ENCODE data around the gene NIN.
"Not testable (repeated sequence)": the region's sequence is repeated elsewhere in the genome, so short reads cannot be mapped to it uniquely, and the experiment has no call there.

The NIN gene

DNA sequence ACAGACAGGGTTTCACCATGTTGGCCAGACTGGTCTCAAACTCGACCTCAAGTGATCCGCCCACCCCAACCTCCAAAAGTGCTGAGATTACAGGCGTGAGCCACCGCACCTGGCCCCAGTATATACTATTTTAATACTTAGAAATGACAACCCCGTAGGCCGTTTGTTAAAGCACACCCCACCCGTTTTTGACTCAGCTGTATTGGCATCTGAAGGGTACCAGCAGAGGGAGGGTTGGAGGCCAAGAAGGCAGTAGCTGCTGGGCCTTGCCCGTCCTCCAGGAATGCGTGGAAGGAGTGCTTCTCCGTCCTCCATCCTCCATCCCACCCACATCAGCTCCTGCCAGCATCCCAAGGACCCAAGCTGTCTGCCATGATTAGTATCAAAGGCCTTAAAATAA lies 6.3 kb upstream of the NIN start:
- no peak for DNase-seq

DNA sequence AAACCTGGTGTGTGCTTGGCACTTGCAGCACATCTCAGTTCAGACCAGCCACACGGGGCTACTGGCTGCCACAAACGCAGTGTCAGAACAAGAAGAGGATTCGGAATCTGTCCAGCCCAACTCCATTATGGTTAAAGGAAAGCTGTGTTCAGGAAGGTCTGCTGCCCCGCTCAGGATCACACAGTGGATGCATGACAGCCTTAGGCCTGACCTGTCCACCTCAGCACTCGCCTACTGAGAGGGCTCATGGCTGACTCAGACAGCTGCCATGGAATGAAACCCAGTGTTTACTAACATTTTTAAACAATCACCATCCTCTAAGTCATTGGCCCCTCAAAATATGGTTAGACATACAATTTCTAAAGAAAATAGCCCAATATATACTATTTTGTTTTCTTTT lies 5.6 kb upstream of the NIN start:
- DNase-seq: no peak

DNA sequence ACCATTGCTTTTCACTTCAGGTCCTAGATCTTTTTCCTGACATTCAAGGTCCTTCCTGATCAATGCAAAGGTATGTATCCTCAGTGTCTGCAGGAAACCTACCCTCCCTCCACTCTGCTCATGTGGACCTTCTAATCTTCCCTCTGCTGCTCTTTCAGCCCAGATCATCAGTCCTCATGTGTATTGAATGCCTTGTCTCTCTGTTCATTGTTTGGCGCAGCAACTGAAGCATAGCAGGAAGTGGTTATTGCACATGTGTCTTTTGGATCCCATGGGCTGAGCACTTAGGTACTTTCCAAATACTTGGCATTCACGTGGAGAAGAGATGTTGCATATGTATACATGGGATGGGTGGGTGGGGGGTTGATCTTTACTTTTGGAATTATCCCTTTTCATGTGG lies 4.3 kb upstream of the NIN start:
- DNase-seq: no peak

DNA sequence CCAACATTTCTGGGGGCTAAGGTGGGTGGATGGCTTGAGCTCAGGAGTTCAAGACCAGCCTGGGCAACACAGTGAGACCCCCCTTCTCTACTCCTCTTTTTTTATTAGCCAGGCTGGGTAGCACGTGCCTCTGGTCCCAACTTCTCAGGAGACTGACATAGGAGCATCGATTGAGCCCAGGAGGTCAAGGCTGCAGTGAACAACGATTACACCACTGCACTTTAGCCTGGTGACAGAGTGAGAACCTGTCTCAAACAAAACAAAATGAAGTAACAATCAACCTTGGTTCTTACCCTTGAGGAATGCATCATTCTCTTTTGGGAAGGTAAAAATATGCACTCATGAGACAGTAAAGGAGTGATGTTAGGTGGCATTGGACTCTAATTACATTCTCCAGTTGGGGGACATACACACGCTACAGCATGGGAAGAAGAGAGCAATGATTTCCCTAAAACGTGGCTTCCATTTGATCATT lies 3.9 kb upstream of the NIN start:
- DNase-seq: no peak

DNA sequence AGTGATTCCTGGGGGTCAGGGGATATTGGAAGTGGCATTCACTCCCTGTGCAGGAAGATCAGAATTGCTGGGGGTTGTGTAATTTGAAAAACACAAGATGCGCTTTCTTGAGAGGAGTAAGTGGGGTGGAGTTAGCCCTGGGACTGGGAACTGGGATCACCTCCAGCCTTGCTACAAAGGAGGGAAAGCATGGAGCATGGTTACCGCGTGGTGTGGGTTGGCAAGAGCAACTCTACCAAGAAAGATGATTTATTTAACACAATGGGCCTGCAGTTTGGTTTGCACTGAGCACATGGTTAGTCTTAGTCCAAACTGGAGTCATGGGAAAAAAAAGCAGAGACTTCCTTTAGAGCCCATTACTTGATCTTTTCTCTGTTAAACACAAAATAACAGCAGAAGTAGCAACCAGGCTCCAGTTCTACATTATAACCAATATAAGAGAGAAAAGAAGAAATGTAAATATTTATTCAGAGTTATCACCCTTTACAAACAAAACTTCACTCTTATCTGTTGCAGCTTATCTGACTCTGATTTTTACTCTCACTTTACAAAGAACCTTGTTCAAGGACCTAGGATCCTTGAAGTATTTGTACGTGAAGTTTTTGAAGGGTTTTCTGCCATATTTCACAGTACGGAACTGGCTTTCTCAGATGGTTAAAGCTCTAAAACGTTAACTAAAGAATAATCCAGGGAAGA lies 2.1 kb upstream of the NIN start:
- no peak for DNase-seq

DNA sequence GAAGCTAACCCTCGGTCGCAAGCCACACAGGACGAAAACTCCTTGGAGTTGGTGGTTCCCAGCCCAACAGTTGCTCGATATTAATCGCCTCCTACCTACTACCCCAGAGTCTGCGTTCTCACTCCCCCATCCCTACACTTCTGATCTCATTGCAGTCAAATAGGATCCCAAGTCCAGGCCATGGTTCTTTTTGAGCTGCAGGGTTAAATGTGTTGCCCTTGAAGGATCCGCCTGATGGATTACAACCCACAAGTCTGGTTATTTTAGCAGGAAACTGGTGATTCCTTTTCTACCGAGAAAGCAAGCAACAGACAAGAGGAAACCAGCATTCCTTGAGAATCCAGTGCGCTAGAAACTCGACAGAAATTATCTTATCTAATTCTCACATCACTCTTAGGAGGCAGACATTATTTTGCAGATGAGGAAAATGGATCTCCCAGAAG lies 785 bp upstream of the NIN start:
- DNase-seq: no peak

DNA sequence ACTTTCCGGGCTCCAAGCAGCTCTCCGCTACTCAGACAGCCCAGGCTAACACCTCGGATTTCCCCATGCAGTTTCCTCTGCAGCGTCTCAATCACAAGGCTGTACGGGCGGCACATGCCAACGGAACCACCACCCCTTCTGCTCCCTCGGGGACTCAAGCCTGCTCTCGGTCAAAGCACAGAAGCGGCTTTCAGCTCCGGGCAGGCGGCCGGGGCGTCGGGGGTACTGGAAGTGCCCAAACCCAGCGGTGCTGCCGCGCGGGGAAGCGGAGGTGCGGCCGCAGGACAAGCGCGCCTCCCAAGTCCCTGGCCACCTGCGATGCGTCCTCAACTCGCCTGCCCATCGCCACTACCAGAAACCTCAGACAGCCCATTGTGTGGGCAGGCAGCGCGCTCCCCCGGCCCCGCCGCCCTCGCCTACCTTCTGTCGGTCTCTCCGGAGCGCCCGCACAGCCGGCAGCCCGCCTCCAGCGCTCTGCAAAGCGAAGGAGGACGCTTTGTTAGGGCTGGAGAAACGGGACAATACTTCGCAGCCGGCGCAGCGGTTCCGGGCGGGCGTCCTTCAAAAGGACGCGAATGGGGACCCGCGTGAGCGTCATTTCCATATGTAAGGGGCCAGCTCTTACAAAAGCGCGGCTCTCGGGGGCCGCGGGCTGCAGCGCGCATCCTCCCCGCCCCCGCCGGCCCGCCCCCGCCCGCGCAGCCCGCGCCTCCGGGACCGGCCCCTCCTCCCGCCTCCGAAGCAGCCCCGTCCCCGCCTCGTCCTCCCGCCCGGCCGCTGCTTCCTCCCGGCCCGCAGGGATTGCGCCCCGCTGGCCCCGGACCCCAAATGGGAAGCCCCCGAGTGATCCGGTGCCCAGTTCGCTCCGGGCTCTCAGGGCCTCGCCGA lies 674 bp downstream of the NIN start:
- DNase-seq: peak; percentile 38

DNA sequence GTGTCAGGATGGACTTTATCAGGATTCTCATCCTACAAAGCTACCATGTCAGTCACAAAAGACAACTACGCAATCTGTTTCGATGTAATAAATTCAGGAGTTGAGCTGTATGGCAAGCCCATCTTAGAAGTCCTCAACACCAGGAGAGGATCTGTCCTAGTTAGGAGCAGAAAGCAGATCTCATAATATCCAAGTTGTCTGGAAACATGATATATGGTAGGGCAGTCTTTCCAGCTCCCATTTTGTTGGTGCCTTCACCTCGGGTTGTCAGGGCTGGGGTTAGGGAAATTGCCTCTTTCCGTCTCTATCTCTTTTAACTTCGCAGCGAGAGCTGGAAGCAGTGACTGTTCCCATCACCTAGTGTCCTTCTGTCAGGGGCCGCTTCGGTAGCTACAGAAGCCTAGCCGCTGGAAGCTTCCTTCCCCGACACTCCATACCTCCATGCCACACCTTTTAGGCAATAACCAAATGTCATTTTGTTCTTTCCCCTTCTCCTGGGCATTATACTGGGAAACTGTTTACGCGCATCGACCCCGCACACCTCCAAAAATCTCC lies 1.4 kb downstream of the NIN start:
- no peak for DNase-seq

DNA sequence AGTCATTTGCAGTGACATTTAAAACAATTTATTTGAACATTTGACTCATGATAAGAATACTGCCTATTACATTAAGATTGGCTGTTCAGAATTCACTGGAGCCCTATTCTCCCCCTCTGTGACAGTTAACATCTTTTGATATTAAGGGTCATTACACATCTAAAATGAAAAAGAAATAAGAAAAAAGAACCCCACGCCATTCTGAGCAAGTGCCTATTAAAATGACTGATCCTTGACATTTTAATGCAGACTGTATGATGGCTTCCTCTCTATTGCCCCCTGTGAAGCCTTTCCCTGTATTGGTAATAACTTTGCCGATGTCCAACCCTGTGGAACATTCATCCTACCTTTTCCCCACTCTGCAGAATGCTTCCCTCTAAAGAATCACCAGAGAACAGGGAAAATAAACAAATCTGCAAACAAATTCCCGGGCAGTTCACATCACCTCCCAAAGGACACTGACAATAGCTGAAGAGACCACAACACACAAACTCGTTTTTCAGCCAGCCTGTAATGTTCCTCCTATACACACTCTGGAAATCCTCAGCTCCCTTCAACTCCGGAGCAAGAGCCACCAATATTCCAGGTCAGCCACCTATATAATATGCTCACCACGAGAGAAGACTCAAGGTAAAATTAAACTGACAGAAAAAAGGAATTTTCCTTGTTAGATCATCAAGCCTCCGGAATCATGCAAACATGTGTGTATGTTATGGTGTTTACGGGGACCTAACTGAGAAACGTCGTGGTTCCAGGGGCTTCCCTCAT lies 2.1 kb downstream of the NIN start:
- DNase-seq: no peak

DNA sequence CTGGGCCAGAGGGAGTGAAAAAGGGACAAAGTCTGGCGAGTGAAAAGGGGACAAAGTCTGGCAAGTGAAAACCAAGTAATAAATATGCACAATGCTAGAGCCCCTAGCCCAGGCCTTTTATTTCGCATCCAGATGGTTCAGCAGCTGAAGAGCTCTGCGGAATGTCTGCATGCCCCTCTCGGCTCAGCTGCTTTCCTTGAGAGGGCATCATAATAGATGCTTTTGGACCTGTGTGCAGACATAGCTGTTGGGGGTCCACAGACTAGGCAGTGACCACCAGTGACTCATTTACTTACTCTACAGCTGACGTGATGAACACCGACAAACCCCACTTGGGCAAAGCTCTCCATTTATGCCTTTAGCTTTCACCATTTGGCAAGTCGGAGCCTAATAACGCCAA lies 4.3 kb downstream of the NIN start:
- DNase-seq: no peak

DNA sequence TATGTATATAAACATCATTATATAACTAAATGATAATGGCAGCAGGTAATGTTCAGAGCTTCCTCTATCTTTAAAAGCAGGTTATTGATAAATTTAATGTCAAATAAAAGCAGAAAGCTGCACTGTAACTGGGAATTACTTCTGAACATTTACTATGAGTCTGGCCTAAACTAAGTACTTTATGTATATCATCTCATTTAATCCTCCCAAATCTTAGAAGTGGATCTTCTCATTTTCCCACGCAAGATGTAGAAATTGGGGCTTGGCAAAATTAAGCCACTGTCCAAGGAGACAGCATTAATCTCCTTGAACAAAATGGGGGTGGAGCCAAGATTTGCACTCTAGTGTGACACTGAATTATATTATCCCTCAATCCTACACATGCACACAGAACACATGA lies 5.7 kb downstream of the NIN start:
- no peak for DNase-seq

DNA sequence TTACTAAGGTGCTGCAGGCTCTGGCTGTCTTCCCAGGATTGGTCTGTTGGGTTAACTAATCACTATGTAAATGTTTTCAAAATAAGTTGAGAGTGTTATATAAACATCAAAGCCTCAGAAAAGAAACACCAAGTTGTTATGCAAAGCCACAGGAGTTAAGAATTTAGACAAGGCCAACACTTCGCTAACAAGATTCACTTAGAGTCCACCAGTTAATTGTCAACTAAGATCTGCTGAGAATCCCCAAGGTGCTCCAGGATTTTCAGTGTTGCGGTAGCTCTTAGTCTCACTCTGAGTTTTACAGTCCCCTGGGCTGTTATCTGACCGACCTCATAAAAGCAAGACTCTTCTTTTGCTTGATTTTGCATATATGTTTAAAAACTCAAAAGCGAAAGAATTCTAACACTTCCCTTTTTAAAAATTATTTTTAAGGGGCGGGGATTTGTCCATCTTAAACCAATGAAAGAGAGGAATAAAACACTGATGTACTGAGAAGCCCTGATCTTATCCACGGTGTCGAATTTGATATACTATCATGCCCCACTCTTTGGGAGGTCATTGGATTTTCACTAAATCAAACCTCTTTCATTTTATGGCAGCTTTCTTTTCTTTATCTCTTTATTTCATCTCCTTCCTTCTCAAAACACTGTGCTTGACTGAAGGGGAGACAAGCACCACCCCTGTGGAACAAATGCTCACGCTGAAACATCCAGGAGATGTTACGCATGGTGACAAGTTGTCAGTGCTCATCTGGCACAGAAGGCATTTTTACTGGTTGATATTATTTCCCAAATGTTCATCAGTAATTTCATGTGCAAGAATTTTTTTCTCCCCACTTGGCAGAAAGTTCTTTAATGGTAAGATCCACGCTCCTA lies 7.0 kb downstream of the NIN start:
- DNase-seq: no peak

DNA sequence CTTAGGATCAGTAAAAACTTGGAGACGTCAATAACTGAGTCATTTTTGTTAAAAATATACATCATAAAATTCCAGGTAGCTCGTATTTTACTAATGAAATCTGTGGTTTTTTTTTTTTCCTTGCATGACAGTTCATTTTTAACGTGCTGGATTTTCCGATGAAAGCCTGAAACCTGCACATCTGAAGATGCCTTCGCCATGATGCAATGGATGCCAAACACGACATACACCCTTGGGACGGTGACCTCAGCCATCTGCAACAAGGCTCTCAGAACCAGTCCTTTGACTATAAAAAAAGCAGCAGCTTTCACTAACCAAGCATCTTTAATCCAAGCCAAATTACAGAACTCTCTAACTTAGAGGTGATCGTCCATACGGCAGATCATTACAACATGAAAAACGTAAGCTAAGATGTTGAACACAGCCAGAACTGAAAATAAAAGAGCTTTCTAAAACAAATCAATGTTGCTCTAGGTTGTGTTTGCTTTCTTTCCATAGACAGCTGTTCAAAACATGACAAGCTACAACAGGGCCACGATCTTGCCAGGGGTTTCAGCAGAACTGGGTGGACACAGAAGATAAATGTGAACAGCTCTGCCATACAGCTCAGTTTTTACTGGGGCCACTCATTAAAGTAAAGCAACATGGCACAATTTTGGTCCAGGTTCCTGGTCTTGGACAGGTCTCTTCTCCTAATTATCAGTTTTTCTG lies 7.8 kb downstream of the NIN start:
- no peak for DNase-seq

DNA sequence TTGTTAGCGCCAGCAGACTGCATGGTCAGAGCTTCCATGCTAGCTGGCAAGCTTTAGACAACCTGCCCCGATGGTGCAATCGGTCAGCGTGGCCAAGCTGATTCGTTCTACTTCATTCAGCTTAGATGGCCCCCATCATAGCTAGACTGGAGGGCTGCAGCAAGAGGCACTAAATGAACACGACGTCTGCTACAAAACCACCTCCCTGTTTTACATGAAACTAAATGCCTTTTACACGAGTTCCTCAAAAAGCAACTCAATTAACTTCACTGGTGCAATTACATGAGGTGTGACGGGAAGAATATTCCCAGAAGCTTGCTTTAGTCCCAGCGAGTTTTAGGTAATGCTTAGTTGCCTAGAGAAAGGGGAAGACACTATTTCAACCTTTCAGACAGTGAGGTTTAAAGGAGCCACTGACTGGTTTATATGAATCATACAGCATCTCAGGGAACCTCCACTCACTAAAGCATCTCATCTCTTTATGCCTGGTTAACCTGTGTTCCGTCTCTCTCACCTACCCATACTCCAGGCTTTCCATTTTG lies 8.4 kb downstream of the NIN start:
- DNase-seq: no peak

DNA sequence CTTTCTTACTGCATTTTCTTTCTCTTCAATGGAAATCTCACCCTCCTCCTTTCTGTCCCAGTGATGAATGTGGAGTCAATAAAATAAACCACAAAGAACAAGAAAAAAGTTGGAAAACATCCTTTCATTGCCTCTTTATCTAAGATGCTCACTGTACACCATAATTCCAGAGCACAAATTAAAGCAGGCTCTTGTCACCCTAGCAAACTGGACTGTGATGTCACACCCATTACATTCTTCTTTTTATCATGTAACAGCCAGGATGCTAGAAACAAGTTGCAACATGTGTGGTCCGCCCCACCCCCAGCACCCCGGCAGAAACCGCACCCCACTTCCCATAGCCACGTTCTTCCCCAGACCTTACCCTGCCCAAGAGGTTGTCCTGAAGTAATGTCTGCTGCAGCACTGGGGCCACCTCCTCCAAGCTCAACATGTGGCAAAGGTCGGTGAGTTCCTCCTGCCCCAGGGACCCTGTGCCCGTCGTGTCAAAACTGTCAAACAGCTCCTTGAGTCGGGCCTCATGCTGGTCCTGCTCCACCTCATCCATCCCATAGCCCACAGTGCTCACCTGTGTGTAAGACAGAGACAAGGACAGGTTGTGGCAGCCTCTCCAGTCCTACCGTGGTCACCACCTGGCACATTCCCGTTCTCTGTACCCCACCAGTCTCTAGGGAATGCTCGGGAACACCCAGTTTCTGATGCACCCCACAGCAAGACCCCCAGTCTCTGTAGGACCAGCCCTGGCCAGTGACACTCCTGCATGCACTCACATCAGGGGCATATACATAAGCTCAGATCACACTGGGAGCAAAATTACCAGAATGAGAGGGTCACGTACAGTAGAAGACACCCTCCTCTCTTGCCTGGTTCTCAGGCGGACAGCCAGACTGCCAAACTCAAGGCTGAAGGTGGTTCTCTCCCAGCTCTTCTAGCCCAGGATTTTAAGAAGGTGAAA lies 9.2 kb downstream of the NIN start:
- no peak for DNase-seq

DNA sequence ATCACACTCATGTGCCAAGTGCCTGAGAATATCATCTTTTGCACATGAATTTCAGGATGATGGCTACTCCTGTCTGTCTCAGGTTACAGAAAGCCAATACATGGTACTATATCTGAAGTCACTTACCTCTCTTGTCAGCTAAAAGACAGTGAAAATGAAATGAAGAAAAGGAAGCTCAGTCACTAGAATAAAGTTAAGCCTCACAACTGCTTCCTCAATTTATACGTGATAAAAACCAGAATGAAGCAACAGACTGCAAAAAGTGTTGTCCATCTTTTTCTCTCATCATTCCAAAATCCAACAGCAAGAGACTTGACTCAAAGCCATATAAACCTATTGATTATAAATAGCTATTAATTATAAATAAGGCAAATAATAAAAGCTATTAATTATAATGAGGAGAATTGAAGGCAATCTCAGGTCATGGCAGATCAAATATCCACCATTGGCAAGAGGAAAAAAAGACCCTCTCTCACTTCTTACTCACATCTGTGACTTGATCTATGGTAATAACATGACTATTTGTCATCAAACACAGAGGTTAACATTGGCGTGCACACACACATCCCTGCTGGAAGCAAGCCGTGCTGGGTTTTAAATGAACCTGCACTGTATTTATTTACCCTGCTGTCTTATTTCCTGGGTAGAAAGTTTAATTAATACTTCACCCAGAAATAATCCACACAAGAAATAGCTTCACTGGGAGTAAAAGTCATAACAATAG lies 10.0 kb downstream of the NIN start:
- DNase-seq: no peak

DNA sequence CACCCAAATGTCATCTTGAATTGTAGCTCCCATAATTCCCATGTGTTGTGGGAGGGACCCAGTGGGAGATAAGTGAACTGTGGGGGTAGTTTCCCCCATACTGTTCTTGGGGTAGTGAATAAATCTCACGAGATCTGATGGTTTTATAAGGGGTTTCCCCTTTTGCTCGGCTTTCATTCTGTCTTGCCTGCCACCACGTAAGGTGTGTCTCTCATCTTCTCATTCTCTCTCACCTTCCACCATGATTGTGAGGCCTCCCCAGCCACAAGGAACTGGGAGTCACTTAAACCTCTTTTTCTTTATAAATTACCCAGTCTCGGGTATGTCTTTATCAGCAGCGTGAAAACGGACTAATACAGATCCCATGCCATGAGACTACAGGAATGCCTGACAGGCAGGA lies 11.7 kb downstream of the NIN start:
- DNase-seq: not testable (repeated sequence)

DNA sequence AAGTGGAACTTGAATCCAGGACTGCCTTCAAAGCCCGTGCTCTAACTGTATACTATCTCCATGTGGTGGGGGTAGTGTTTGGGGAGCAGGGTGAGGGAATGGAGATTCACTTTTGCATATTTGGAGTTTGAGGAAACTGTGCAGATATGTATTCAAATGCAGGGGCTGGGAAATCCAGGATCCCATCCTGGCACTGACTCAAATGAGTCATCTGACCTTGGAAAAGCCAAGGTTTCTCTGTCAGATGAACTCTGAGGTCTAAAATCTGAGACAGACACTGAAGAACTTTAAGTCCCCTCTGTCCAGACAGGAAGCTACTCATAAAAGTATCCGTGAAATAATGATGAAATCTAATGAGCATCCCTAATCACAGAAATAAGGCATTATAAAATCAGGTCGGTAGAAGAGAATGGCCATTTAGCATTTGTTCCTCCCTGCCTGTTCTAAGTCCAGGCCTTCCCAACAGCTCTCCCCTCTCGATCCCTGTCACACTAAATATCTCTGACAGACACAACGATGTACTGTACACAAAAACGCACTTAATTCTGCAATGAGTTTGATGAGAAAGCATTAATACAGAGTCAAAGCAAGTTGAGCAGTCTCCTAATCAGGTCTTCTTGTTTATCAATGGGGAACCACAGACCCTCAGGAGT lies 14.4 kb downstream of the NIN start:
- DNase-seq: no peak

DNA sequence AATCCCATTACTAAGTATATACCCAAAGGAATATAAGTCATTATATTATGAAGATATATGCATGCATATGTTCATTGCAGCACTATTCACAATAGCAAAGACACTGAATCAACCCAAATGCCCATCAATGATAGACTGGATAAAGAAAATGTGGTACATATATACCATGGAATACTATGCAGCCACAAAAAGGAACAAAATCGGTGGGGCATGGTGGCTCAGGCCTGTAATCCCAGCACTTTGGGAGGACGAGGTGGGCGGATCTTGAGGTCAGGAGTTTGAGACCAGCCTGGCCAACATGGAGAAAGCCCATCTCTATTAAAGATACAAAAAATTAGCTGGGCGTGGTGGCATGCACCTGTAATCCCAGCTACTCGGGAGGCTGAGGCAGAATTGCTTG lies 15.4 kb downstream of the NIN start:
- DNase-seq: not testable (repeated sequence)

Data from GDM1 (cell line).